ENCODE results near the gene RIOK3.
"Not testable (repeated sequence)": the region's sequence is repeated elsewhere in the genome, so short reads cannot be mapped to it uniquely, and the experiment has no call there.

RIOK3 gene

GRCh38 chr18:23501626-23502025 lies 48.5 kb downstream of the RIOK3 start:
- DNase-seq (ENCODE audit: low read depth): no peak
- no peak overlapping the region for H3K4me3 ChIP-seq (ENCODE audit: low read depth, low read length)
- TF ChIP-seq, protein P1, sequence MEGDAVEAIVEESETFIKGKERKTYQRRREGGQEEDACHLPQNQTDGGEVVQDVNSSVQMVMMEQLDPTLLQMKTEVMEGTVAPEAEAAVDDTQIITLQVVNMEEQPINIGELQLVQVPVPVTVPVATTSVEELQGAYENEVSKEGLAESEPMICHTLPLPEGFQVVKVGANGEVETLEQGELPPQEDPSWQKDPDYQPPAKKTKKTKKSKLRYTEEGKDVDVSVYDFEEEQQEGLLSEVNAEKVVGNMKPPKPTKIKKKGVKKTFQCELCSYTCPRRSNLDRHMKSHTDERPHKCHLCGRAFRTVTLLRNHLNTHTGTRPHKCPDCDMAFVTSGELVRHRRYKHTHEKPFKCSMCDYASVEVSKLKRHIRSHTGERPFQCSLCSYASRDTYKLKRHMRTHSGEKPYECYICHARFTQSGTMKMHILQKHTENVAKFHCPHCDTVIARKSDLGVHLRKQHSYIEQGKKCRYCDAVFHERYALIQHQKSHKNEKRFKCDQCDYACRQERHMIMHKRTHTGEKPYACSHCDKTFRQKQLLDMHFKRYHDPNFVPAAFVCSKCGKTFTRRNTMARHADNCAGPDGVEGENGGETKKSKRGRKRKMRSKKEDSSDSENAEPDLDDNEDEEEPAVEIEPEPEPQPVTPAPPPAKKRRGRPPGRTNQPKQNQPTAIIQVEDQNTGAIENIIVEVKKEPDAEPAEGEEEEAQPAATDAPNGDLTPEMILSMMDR (IDR thresholded peaks at IDR 0.05; ENCODE audit: low read depth, low read length, missing control alignments): no peak
- in situ Hi-C loops (cut with HindIII; ENCODE audit: low sequenced_read_pairs): loop anchor here (25.0 kb wide), 1 partner anchor 611 kb away; no protein-coding TSS in a partner anchor

DNA sequence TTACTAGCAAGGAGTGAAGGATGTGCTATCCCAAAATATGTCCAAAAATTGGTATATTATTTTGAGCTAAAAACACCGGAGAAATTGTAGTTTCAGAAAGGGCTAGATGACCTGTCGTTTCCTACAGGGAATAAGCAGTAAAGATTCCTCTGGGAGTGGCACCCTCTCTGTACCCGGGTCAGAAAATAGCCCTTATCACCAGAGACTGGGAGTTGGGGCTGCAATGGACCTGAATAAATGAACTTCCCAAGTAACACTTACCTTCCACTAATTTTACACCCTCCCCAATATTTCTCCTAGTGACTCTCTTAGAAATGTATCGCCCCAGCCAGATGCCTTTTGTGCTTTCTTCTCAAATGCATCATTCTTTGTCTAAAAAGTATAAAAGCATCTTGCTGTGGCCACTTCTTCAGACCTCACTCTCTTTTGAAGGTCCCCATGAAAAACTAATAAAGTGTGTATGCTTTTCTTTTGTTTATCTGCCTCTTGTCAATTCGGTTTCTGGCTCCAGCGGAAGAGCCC lies 49.5 kb downstream of the RIOK3 start:
- in situ Hi-C loops (cut with HindIII; ENCODE audit: low sequenced_read_pairs): loop anchor here (25.0 kb wide), 1 partner anchor 610 kb away; no protein-coding TSS in a partner anchor
- TF ChIP-seq, protein P1 (IDR thresholded peaks at IDR 0.05; ENCODE audit: low read depth, low read length, missing control alignments): no peak
- no peak for DNase-seq (ENCODE audit: low read depth)
- peak overlapping the region; percentile 80 for H3K4me3 ChIP-seq (ENCODE audit: low read depth, low read length)

- in situ Hi-C loops (cut with HindIII; ENCODE audit: low sequenced_read_pairs): loop anchor here (25.0 kb wide), 1 partner anchor 609 kb away; no protein-coding TSS in a partner anchor
- TF ChIP-seq, protein P1 (IDR thresholded peaks at IDR 0.05; ENCODE audit: low read depth, low read length, missing control alignments): no peak
- peak within 1 kb of the TSS; percentile 80 for H3K4me3 ChIP-seq (ENCODE audit: low read depth, low read length)
- DNase-seq (ENCODE audit: low read depth): peak; percentile 71
These were observed 50.2 kb downstream of the RIOK3 start, which contains the start of gene RMC1 for GRCh38 chr18:23503038-23503962. TSS of gene RMC1 (plus strand) at chr18:23503511. CDS start at chr18:23503619, 108 bp downstream.

DNA sequence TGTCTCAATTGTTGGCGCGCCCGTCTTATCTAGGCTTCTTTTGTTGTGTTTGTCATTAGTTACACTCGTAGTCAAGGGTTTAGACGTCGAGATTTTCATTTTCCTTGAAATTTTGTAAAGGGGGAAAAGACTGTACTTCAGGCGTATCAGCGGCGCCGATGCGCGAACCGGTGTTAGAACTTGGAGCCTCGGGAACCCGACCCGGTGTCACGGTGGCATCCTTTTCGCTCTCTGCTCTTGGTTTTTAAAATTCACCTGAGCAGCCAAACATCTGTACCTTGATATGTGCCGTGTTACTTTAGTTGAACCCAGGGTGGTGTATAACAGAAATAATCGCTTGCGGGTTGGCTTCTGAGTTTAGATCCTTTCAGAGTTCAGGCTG lies 50.9 kb downstream of the RIOK3 start:
- peak overlapping the region; percentile 80 for H3K4me3 ChIP-seq (ENCODE audit: low read depth, low read length)
- DNase-seq (ENCODE audit: low read depth): no peak
- in situ Hi-C loops (cut with HindIII; ENCODE audit: low sequenced_read_pairs): loop anchor here (25.0 kb wide), 1 partner anchor 608 kb away; no protein-coding TSS in a partner anchor
- TF ChIP-seq, protein P1 (IDR thresholded peaks at IDR 0.05; ENCODE audit: low read depth, low read length, missing control alignments): no peak

GRCh38 chr18:23504720-23505119 lies 51.6 kb downstream of the RIOK3 start:
- in situ Hi-C loops (cut with HindIII; ENCODE audit: low sequenced_read_pairs): loop anchor here (25.0 kb wide), 1 partner anchor 608 kb away; no protein-coding TSS in a partner anchor
- DNase-seq (ENCODE audit: low read depth): no peak
- no peak overlapping the region for H3K4me3 ChIP-seq (ENCODE audit: low read depth, low read length)
- TF ChIP-seq, protein P1 (IDR thresholded peaks at IDR 0.05; ENCODE audit: low read depth, low read length, missing control alignments): no peak

- DNase-seq (ENCODE audit: low read depth): no peak
- TF ChIP-seq, protein P1 (IDR thresholded peaks at IDR 0.05; ENCODE audit: low read depth, low read length, missing control alignments): no peak
- in situ Hi-C loops (cut with HindIII; ENCODE audit: low sequenced_read_pairs): loop anchor here (25.0 kb wide), 1 partner anchor 606 kb away; no protein-coding TSS in a partner anchor
- no peak overlapping the region for H3K4me3 ChIP-seq (ENCODE audit: low read depth, low read length)
These were observed 53.3 kb downstream of the RIOK3 start for GRCh38 chr18:23506393-23506792.

DNA sequence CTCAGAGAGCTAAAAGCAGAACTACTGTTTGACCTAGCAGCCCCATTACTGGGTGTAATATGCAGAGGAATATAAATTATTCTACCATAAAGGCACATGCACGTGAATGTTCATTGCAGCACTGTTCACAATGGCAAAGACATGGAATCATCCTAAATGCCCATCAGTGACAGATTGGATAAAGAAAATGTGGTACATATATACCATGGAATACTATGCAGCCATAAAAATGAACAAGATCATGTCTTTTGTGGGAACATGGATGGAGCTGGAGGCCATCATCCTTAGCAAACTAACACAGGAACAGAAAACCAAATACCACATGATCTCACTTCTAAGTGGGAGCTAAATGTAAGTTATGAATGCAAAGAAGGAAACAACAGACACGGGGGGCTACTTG lies 57.8 kb downstream of the RIOK3 start:
- not testable (repeated sequence) for H3K4me3 ChIP-seq (ENCODE audit: low read depth, low read length); DNase-seq (ENCODE audit: low read depth)
- in situ Hi-C loops (cut with HindIII; ENCODE audit: low sequenced_read_pairs): loop anchor here (25.0 kb wide), 1 partner anchor 601 kb away; no protein-coding TSS in a partner anchor

DNA sequence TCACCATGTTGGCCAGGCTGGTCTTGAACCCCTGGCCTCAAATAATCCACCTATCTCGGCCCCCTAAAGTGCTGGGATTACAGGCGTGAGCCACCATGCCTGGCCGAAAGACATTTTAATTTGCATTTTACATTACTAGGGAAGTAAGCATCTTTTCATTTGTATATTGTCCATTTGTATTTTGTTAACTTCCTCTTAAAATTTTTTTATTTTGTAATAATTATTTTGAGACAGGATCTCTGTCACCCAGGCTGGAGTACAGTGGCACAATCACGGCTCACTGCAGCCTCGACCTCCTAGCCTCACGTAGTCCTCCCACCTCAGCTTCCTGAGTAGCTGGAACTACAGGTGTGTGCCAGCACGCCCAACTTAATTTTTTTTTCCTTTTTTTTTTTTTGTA lies 59.1 kb downstream of the RIOK3 start:
- not testable (repeated sequence) for H3K4me3 ChIP-seq (ENCODE audit: low read depth, low read length); DNase-seq (ENCODE audit: low read depth)
- in situ Hi-C loops (cut with HindIII; ENCODE audit: low sequenced_read_pairs): loop anchor here (25.0 kb wide), 1 partner anchor 600 kb away; no protein-coding TSS in a partner anchor
